Neural progenitor cell (in vitro differentiated cells): ENCODE results near the gene CCT6A. TPM values are rescaled to one million over a fixed set of nuclear protein-coding genes. Genes with fewer than 3 reads are reported as not detected.
"Not testable (repeated sequence)": the region's sequence is repeated elsewhere in the genome, so short reads cannot be mapped to it uniquely, and the experiment has no call there.

Experiments used
- DNase-seq: peaks from one replicate; pipeline ENCODE4 v3.0.0-alpha.2; 2016; ENCODE audit warnings: low spot score
- H2AFZ ChIP-seq: fragments of 200-600 bp; sonication (generic); replicated peaks from 2 replicates; pipeline ENCODE4 v1.6.1; 2016; ENCODE audit warnings: antibody characterized with exemption
- H3F3A ChIP-seq: fragments of 200-600 bp; sonication (generic); 2 replicates; pipeline ENCODE4 v1.6.1; 2016; ENCODE audit warnings: antibody characterized with exemption, low read depth
- H3K27ac ChIP-seq: fragments of 200-600 bp; sonication (generic); 2 replicates; pipeline ENCODE4 v1.5.1; 2016; ENCODE audit warnings: mild to moderate bottlenecking
- H3K27me3 ChIP-seq: fragments of 200-600 bp; sonication (generic); 2 replicates; pipeline ENCODE4 v1.6.1; 2016; ENCODE audit warnings: mild to moderate bottlenecking, moderate library complexity
- H3K36me3 ChIP-seq: fragments of 200-600 bp; sonication (generic); 2 replicates; pipeline ENCODE4 v1.5.1; 2016
- H3K4me1 ChIP-seq: fragments of 200-600 bp; sonication (generic); 2 replicates; pipeline ENCODE4 v1.6.1; 2016; ENCODE audit warnings: mixed run types
- H3K4me2 ChIP-seq: fragments of 200-600 bp; sonication (generic); 2 replicates; pipeline ENCODE4 v1.6.1; 2016
- H3K4me3 ChIP-seq: fragments of 200-600 bp; sonication (generic); 2 replicates; pipeline ENCODE4 v1.5.1; 2016
- H3K79me2 ChIP-seq: fragments of 200-600 bp; sonication (generic); 2 replicates; pipeline ENCODE4 v1.6.1; 2016; ENCODE audit warnings: low read depth
- H3K9ac ChIP-seq: fragments of 200-600 bp; sonication (generic); 2 replicates; pipeline ENCODE4 v1.6.1; 2016
- H3K9me3 ChIP-seq: fragments of 200-600 bp; sonication (generic); 2 replicates; pipeline ENCODE4 v1.5.1; 2016; ENCODE audit warnings: low read depth
- H4K20me1 ChIP-seq: fragments of 200-600 bp; sonication (generic); 2 replicates; pipeline ENCODE4 v1.6.1; 2016; ENCODE audit warnings: low read depth
- H3K27ac Mint-ChIP-seq: 3 replicates; pipeline ENCODE4 v1.8.0; 2021; ENCODE audit warnings: mixed read lengths
- H3K27me3 Mint-ChIP-seq: 2 replicates; pipeline ENCODE4 v1.8.0; 2022; ENCODE audit warnings: low read depth, mild to moderate bottlenecking, inconsistent platforms, moderate library complexity, mixed read lengths; ENCODE audit not compliant: insufficient read depth
- H3K36me3 Mint-ChIP-seq: 3 replicates; pipeline ENCODE4 v1.8.0; 2021; ENCODE audit warnings: mixed read lengths
- H3K4me1 Mint-ChIP-seq: 3 replicates; pipeline ENCODE4 v1.8.0; 2021; ENCODE audit warnings: mixed read lengths
- H3K4me3 Mint-ChIP-seq: 3 replicates; pipeline ENCODE4 v1.8.0; 2021; ENCODE audit warnings: mild to moderate bottlenecking, moderate library complexity, mixed read lengths
- H3K9me3 Mint-ChIP-seq: 3 replicates; pipeline ENCODE4 v1.8.0; 2020; ENCODE audit warnings: mixed read lengths
- CTCF ChIP-seq: fragments of 200-600 bp; sonication (generic); IDR thresholded peaks from 2 replicates; pipeline ENCODE4 v1.5.1; 2017; ENCODE audit warnings: antibody characterized with exemption, mild to moderate bottlenecking
- EZH2 ChIP-seq: fragments of 200-600 bp; sonication (generic); IDR thresholded peaks from 2 replicates; pipeline ENCODE4 v1.6.1; 2017; ENCODE audit warnings: antibody characterized with exemption, mild to moderate bottlenecking, moderate library complexity
- EZH2phosphoT487 ChIP-seq: fragments of 200-600 bp; sonication (generic); IDR thresholded peaks from 2 replicates; pipeline ENCODE4 v1.6.1; 2017; ENCODE audit warnings: antibody characterized with exemption
- total RNA-seq: library from RNA; depleted of rRNA; stranded (reverse); fragments of >200 nt; gene quantifications from 2 replicates; pipeline ENCODE4 v1.2.3, GENCODE V29; 2015; ENCODE audit warnings: low replicate concordance

CCT6A gene
- total RNA-seq, 1 donor from 2014 or later, result 349 TPM

- Histone ChIP-seq H3K9me3 (no peaks in the 10 kb centered on the region), H3K36me3 (no peaks in the 10 kb centered on the region), H4K20me1 (no peaks in the 10 kb centered on the region), H3K4me1 (no peaks in the 10 kb centered on the region), H3K4me2 (no peak overlapping the region), H2AFZ (no peak overlapping the region), H3K9ac (no peak overlapping the region), H3K27ac (no peak overlapping the region), H3K4me3 (no peak overlapping the region), H3K27me3 (no peaks in the 10 kb centered on the region), H3F3A (no peaks in the 10 kb centered on the region), H3K79me2 (no peaks in the 10 kb centered on the region)
- no peaks in the 10 kb centered on the region for H3K27me3 Mint-ChIP-seq
- H3K9me3 Mint-ChIP-seq, result no peaks in the 10 kb centered on the region
- DNase-seq, result no peak
- TF ChIP-seq CTCF, result no peak
- no peak for TF ChIP-seq EZH2
- no peak for TF ChIP-seq EZH2phosphoT487
- no peak overlapping the region for H3K4me3 Mint-ChIP-seq
- peak overlapping the region; percentile 50 for H3K27ac Mint-ChIP-seq
- H3K4me1 Mint-ChIP-seq, result peaks cover 14% of the 10 kb centered on the region
- H3K36me3 Mint-ChIP-seq, result peaks cover 7% of the 10 kb centered on the region
These were observed 43.7 kb upstream of the CCT6A start for GRCh38 chr7:56007891-56008290.

- peaks cover 14% of the 10 kb centered on the region for H3K4me1 Mint-ChIP-seq
These were observed 41.9 kb upstream of the CCT6A start for GRCh38 chr7:56009695-56010094.

GRCh38 chr7:56017015-56017414, 34.5 kb upstream of the CCT6A start:
- not testable (repeated sequence) for H3K9me3 ChIP-seq

More at GRCh38 chr7:56009695-56010094, 41.9 kb upstream of the CCT6A start:
- no peak overlapping the region for H3K27ac Mint-ChIP-seq
- no peak overlapping the region for H3K4me3 Mint-ChIP-seq
- peak overlapping the region; percentile 53 for H3K27ac ChIP-seq
- H3K9ac ChIP-seq, result no peak overlapping the region
- H3K79me2 ChIP-seq, result no peaks in the 10 kb centered on the region
- no peak overlapping the region for H3K4me2 ChIP-seq
- no peak overlapping the region for H2AFZ ChIP-seq
- no peaks in the 10 kb centered on the region for H3K9me3 ChIP-seq
- H3K36me3 ChIP-seq, result no peaks in the 10 kb centered on the region
- no peak overlapping the region for H3K4me3 ChIP-seq
- H3K9me3 Mint-ChIP-seq, result no peaks in the 10 kb centered on the region
- TF ChIP-seq EZH2phosphoT487 (no peak), CTCF (no peak)
- H3K36me3 Mint-ChIP-seq, result peaks cover 11% of the 10 kb centered on the region
- no peaks in the 10 kb centered on the region for H3K27me3 Mint-ChIP-seq
- no peaks in the 10 kb centered on the region for H3F3A ChIP-seq
- DNase-seq, result no peak
- H3K4me1 ChIP-seq, result no peaks in the 10 kb centered on the region
- H3K27me3 ChIP-seq, result no peaks in the 10 kb centered on the region
- H4K20me1 ChIP-seq, result no peaks in the 10 kb centered on the region

GRCh38 chr7:56019501-56019900, 32.1 kb upstream of the CCT6A start:
- Histone ChIP-seq H4K20me1 (no peaks in the 10 kb centered on the region), H3F3A (no peaks in the 10 kb centered on the region), H3K27me3 (no peaks in the 10 kb centered on the region), H2AFZ (no peak overlapping the region), H3K4me3 (no peak overlapping the region), H3K4me2 (no peak overlapping the region), H3K4me1 (no peaks in the 10 kb centered on the region), H3K9me3 (no peaks in the 10 kb centered on the region), H3K79me2 (no peaks in the 10 kb centered on the region), H3K9ac (no peak overlapping the region), H3K27ac (no peak overlapping the region), H3K36me3 (no peaks in the 10 kb centered on the region)
- TF ChIP-seq EZH2, result no peak
- TF ChIP-seq EZH2phosphoT487, result no peak
- TF ChIP-seq CTCF, result no peak
- H3K27ac Mint-ChIP-seq, result no peak overlapping the region
- peaks cover 3% of the 10 kb centered on the region for H3K36me3 Mint-ChIP-seq
- H3K4me3 Mint-ChIP-seq, result no peak overlapping the region
- peaks cover 2% of the 10 kb centered on the region for H3K27me3 Mint-ChIP-seq
- H3K9me3 Mint-ChIP-seq, result no peaks in the 10 kb centered on the region
- no peak for DNase-seq
- H3K4me1 Mint-ChIP-seq, result no peaks in the 10 kb centered on the region

More at GRCh38 chr7:56017015-56017414, 34.5 kb upstream of the CCT6A start:
- not testable (repeated sequence) for H3K36me3 Mint-ChIP-seq, H3K27ac Mint-ChIP-seq, H3K4me1 ChIP-seq, H3K4me2 ChIP-seq, H3K27ac ChIP-seq, H3K27me3 ChIP-seq, H3K79me2 ChIP-seq, H4K20me1 ChIP-seq, H3K4me3 Mint-ChIP-seq, H3F3A ChIP-seq, H3K9me3 Mint-ChIP-seq, H3K36me3 ChIP-seq, H3K27me3 Mint-ChIP-seq, DNase-seq, H3K4me3 ChIP-seq, H2AFZ ChIP-seq, H3K9ac ChIP-seq, H3K4me1 Mint-ChIP-seq
